HL-60/S4 treated with phorbol 12-myristate 13-acetate at 8.2 ng/mL for 4 days and 3 days (cell line): ENCODE results near the gene GNGT2.

Experiments
- in situ Hi-C: fragments of 300-500 bp; cut with MboI; formaldehyde crosslinking; loops from 2 replicates; pipeline ENCODE4 v1.15.0; 2022; ENCODE audit warnings: low sequenced_read_pairs

The GNGT2 gene

DNA sequence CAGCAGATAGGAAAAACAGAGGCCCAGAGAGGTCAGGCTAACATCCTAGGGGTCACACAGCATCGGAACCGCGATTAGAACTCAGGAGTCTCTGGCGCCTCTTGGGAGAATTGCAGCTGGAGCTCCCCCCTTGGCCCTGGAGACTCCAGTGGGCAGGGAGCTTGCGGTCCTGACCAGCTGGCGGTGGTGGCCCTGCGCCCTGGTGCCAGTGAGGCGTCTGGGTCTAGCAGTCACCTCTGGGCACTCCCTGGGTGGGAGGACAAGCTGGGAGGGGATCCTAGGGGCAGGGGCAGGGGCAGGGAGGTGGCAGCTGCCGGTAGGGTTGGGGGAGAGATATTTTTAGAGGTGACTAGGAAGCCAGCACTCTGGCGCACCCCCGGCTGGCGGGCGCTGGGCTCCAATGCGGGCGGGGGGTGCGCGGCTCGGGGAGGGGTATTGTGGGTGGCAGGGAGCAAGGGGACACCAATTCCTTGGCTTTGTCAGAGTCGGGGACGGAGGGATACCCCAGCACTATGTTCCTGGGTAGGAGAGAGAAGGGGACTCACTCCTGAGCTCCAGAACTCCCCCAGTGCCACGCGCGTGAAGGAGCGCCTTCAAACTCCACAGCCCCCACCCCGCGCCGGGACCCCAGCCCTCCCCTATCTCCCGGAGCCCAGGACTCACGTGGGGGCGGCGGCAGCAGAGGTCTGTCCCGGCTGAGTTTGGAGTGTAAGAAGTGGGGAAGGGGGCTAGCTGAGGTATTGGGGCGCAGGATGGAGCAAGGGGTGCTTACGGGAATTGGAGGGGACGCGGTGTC is 19.6 kb upstream of the GNGT2 start:
- in situ Hi-C loops: loop anchor here (10.0 kb wide), 1 partner anchor 55 kb away; no protein-coding TSS in a partner anchor

GRCh38 chr17:49229076-49229804 is 18.9 kb upstream of the GNGT2 start:
- in situ Hi-C loops: loop anchor here (10.0 kb wide), 1 partner anchor 54 kb away; no protein-coding TSS in a partner anchor

GRCh38 chr17:49227436-49228261 is 17.3 kb upstream of the GNGT2 start:
- in situ Hi-C loops: loop anchor here (10.0 kb wide), 1 partner anchor 53 kb away; no protein-coding TSS in a partner anchor

DNA sequence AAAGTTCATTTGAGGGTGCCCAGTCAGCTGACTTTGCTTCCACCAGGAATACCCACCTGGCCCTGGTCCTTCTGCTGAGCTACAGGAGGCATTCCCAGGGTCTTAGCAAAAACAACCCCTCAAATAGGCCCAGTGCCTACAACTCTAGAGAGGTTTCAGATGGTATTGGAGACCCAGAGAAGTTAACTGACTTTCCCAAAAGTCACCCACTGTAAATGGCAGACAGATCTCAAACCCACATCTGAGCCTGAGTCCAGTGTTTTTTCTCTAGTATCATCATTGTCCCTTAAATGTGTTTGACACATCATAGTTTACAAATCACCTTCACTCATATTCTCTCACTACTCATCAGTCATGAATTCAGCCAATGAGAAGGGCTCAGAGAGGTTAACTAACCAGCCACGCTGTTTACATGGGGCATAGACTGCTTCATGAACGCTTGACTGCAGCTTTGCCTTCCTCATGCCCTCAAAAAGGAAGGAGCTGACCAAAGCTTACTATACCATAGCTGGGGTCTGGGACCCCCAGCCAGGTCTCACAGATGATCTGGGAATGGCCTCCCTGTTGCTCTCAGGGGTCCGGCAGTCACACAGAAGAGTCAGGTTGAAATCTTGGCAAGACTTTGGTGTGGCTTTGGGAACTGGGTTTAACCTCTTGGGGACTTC is 16.5 kb upstream of the GNGT2 start:
- in situ Hi-C loops: loop anchor here (10.0 kb wide), 1 partner anchor 52 kb away; no protein-coding TSS in a partner anchor

- in situ Hi-C loops: loop anchor here (10.0 kb wide), 1 partner anchor 51 kb away; no protein-coding TSS in a partner anchor
These were observed 15.3 kb upstream of the GNGT2 start for GRCh38 chr17:49225554-49226236.

GRCh38 chr17:49224997-49225337 is 14.6 kb upstream of the GNGT2 start:
- in situ Hi-C loops: loop anchor here (10.0 kb wide), 1 partner anchor 50 kb away; no protein-coding TSS in a partner anchor

DNA sequence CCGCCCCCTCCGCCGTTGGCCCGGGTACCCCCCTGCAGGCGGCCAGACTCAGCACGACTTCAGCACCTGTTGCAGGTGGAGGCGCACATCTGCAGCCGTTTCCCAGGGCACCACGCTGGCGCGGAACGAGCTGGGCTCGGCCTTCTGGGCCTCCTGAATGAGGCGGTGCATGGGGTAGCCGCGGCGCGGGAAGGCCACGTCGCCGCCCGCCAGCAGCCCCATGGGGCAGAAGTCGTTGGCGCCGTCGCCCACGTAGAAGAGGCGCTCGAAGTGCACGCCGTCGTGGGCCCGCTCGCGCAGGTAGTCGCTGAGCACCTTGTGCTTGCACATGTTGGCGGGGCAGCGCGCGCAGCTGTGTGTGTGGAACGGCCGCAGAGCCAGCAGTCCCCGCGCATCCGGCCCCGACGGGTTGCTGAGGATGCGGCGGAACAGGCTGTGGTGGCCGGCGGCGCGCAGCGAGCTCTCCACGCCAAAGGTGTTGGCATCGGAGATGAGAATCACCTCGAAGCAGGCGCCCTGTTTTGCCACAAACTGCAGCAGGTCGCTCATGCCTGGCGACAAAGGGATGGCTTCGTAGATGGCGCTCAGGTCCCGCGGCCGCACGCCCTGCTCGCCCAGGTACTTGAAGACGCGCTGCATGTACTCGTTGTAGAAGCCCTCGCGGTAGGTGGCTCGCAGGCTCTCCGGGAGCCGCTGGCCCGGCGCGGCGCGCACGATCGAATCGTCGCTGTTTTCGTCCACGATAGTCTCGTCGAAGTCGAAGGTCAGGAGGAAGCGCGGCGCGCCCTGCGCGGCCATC is 14.0 kb upstream of the GNGT2 start:
- in situ Hi-C loops: loop anchor here (10.0 kb wide), 1 partner anchor 50 kb away; no protein-coding TSS in a partner anchor

GRCh38 chr17:49223517-49224197 is 13.3 kb upstream of the GNGT2 start:
- in situ Hi-C loops: loop anchor here (10.0 kb wide), 1 partner anchor 49 kb away; no protein-coding TSS in a partner anchor

- in situ Hi-C loops: loop anchor here (10.0 kb wide), 1 partner anchor 48 kb away; no protein-coding TSS in a partner anchor
These were observed 12.8 kb upstream of the GNGT2 start for GRCh38 chr17:49223168-49223516.

DNA sequence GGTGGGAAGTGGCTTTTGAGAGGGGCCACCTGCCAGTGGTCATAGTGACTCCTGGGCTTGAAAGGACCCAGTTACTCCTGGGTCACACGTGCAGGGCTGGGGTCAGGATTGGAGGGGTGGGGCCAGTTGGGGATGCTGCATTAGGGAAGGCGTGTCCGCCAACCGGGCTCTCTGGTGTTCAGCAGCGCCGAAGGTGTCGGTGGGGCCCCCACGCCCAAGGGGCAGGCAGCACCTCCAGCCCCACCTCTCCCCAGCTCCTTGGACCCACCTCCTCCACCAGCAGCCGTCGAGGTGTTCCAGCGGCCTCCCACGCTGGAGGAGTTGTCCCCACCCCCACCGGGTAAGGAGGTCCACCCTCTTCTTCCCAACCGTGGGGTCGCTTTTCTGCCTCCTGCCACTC is 9.6 kb upstream of the GNGT2 start:
- in situ Hi-C loops: loop anchor here (10.0 kb wide), 1 partner anchor 45 kb away; no protein-coding TSS in a partner anchor

DNA sequence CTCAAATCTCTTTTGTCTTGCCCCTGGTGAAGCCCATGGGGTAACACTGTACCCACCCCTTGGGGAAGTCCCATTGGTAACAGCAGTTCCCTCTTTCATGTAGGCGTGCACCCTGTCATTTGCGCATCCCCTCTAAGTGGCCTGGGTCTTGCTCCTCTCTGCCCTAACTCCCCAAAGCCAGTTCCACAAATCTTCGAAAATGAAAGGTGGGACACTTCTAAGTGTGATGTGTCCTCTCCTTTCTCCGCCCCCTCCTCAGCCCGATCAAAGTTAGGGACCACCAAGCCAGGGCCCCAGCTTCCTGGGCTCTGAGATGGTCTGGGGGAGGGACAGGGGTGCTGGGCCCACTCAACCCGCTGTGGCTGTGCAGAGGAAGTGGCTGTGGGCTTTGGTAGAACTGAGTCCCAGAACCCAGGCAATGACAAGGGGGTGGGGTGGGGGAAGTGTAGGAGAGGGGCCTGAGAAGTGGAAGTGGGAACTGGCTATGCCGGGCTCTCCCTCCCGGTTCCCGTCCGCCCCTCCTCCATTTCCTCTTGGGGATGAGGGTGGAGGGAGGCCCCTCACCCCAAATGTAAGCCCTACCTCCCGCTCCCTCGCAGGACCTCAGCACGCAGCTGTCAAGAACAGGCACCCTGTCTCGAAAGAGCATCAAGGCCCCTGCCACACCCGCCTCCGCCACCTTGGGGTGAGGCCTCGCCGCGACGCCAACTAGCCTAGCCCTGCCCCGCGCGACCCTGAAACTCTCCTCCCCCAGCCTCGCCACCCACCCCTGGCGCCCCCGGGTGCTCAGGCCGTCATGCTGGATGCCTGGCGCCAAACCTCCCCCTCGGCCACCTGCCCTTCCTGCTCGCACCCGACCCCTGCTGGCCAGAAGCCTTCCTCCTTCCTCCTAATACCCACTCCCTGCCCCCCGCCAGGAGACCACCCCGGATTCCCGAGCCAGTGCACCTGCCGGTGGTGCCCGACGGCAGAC is 8.9 kb upstream of the GNGT2 start:
- in situ Hi-C loops: no loop called here

DNA sequence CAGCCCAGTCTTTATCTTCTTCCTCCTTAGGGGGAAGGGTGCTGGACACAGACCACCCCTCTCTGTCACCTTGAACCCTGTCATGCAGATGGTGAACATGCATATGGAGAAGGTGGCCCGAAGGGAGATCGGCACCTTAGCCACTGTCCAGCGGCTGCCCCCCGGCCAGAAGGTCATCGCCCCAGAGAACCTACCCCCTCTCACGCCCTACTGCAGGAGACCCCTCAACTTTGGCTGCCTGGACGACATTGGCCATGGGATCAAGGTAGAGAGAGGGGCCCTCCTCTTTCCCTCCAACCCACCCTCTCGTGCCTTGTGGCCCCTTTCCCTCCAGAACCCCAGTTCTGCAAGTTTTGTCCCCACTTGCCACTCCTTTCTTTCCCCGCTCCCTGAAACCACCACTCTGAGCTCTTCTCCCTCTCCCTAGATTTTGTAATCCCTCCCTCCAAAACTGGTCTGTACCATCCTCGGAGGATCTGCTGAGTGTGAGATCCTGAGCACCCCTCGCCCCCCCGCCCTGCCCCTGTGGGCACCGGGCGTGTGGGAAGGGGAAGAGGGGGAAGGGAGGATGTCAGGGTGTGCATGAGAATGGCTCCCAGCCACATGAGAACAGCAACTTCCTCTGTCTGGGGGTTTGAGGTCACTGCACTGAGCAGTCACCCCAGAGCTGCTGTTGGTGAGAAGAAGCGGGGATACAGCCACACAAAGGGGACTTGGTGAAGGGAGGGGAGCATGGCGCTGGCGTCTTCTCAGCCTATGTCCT is 7.5 kb upstream of the GNGT2 start:
- in situ Hi-C loops: no loop called here

- in situ Hi-C loops: no loop called here
These were observed 6.7 kb upstream of the GNGT2 start for GRCh38 chr17:49216953-49217650.

DNA sequence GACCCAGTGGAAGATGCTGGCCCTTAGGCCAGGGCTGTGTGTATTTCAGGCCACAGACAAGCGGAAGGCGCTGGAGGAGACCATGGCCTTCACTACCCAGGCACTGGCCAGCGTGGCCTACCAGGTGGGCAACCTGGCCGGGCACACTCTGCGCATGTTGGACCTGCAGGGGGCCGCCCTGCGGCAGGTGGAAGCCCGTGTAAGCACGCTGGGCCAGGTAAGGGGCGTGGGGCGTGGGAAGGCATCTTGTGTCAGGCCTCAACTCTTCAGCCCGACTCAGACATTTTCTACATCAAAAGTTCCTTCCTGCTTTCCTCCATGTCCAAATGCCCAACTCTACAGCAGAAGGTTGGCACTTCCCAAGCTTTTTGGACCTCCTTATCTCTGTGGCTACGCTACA is 6.1 kb upstream of the GNGT2 start:
- in situ Hi-C loops: no loop called here

GRCh38 chr17:49214676-49215360 is 4.4 kb upstream of the GNGT2 start:
- in situ Hi-C loops: no loop called here
